WTC11 (cell line): ENCODE results near the gene SAMSN1.

Experiments used
- ARID4B ChIP-seq: sonication (generic); formaldehyde crosslinking; IDR thresholded peaks from 2 replicates; pipeline ENCODE4 v1.8.0; 2023; ENCODE audit warnings: missing genetic modification reagents, mild to moderate bottlenecking, borderline replicate concordance
- CTCF ChIP-seq: fragments of 200-600 bp; IDR thresholded peaks from 2 replicates; pipeline ENCODE4 v1.8.0; 2022; ENCODE audit warnings: antibody characterized with exemption
- IRF1 ChIP-seq: sonication (generic); formaldehyde crosslinking; IDR thresholded peaks from 2 replicates; pipeline ENCODE4 v1.8.0; 2023; ENCODE audit warnings: missing genetic modification reagents
- JUN ChIP-seq: sonication (generic); formaldehyde crosslinking; IDR thresholded peaks from 2 replicates; pipeline ENCODE4 v1.8.0; 2023; ENCODE audit warnings: mild to moderate bottlenecking, missing genetic modification reagents
- NFE2L1 ChIP-seq: sonication (generic); formaldehyde crosslinking; IDR thresholded peaks from 2 replicates; pipeline ENCODE4 v1.8.1; 2023; ENCODE audit warnings: missing genetic modification reagents
- NFYB ChIP-seq: sonication (generic); formaldehyde crosslinking; conservative IDR thresholded peaks from 2 replicates; pipeline ENCODE4 v1.8.0; 2022; ENCODE audit warnings: low read depth, missing genetic modification reagents
- NR2C2 ChIP-seq: sonication (generic); formaldehyde crosslinking; IDR thresholded peaks from 2 replicates; pipeline ENCODE4 v1.8.0; 2022; ENCODE audit warnings: mild to moderate bottlenecking, missing genetic modification reagents
- USF1 ChIP-seq: sonication (generic); formaldehyde crosslinking; IDR thresholded peaks from 2 replicates; pipeline ENCODE4 v1.8.0; 2022; ENCODE audit warnings: mild to moderate bottlenecking, missing genetic modification reagents

- TF ChIP-seq ARID4B (CRISPR knock-in tag) (no peak), CTCF (no peak), IRF1 (no peak), USF1 (CRISPR knock-in tag) (no peak), NFYB (CRISPR knock-in tag) (no peak), NFE2L1 (CRISPR knock-in tag) (no peak), JUN (CRISPR knock-in tag) (no peak), NR2C2 (CRISPR knock-in tag) (no peak)
Measured at GRCh38 chr21:14486869-14487268, 59.2 kb downstream of the SAMSN1 start.
